ENCODE results near the gene ACP7. TPM values are rescaled to one million over a fixed set of nuclear protein-coding genes. Genes with fewer than 3 reads are reported as not detected.
A peak's percentile ranks its signal among the peaks of the same experiment; 100 is the strongest.

The ACP7 gene
- total and polyA plus RNA-seq, 9 of the 15 experiments (the other 6 are each of a cell fraction or from before 2014, with no cell fraction given) = not detected

GRCh38 chr19:39059302-39059701 lies 24.9 kb upstream of the ACP7 start:
- Histone ChIP-seq H3K27me3 (ENCODE audit: control insufficient read depth in 2 of 2, insufficient read depth in 2 of 2, low read length in 2 of 2) (peaks cover 0 to 8% of the 10 kb centered on the region in 2 experiments; a peak in 2 of 5 replicates), H3K9ac (ENCODE audit: insufficient read depth in 1 of 2, low read depth in 2 of 2, low read length in 2 of 2) (no peak overlapping the region), H3K4me1 (replicated peaks in 1 of 2; ENCODE audit: control insufficient read depth in 2 of 2, insufficient read depth in 2 of 2, low read length in 2 of 2) (peaks cover 0 to 6% of the 10 kb centered on the region in 2 experiments; a peak in 2 of 5 replicates), H3K27ac (ENCODE audit: extremely low read depth, low read depth, low read length) (no peak overlapping the region), H4K20me1 (replicated peaks; ENCODE audit: control insufficient read depth, insufficient read depth, low read length) (no peaks in the 10 kb centered on the region), H3K79me2 (ENCODE audit: control insufficient read depth, insufficient read depth, low read length) (no peaks in the 10 kb centered on the region), H3K36me3 (ENCODE audit: control insufficient read depth, insufficient read depth, low read length) (no peaks in the 10 kb centered on the region), H2AFZ (ENCODE audit: low read depth, low read length) (no peak overlapping the region), H3K4me3 (no peak overlapping the region), H3K9me3 (replicated peaks; ENCODE audit: control insufficient read depth, insufficient read depth, low read depth, low read length) (no peaks in the 10 kb centered on the region), H3K4me2 (ENCODE audit: insufficient read depth, low read length) (no peak overlapping the region), H3K9me1 (ENCODE audit: control insufficient read depth, insufficient read depth, low read length) (no peaks in the 10 kb centered on the region)
- no TSS peak for BruUV-seq (replicated peaks)
- POLR2A ChIA-PET = no interaction called here
- DNase-seq (ENCODE audit: extremely low read depth in 1 of 4, low spot score in 3 of 4) (no peak), ATAC-seq (no peak), FAIRE-seq (no peak)
- CTCF ChIA-PET (ENCODE audit: low intra/inter-chr PET ratio) = no interaction called here
- intact Hi-C loops (cut with micrococcal nuclease) = no loop called here
- in situ Hi-C loops (cut with MboI) = no loop called here
- TF ChIP-seq ZNF146 (CRISPR knock-in tag; IDR thresholded peaks at IDR 0.05; ENCODE audit: unreplicated experiment) (peak; percentile 34), RBM22 (IDR thresholded peaks at IDR 0.05; ENCODE audit: low read depth, low read length, poor library complexity, severe bottlenecking) (no peak)

GRCh38 chr19:39060171-39060570 lies 24.0 kb upstream of the ACP7 start:
- DNase-seq (ENCODE audit: extremely low read depth in 1 of 4, low spot score in 3 of 4) (no peak), ATAC-seq (no peak), FAIRE-seq (no peak)
- no peaks in the 10 kb centered on the region for H3K9me3 ChIP-seq (replicated peaks; ENCODE audit: control insufficient read depth, insufficient read depth, low read depth, low read length)
- intact Hi-C loops (cut with micrococcal nuclease) (no loop called here), in situ Hi-C loops (cut with MboI) (no loop called here)
- no peak overlapping the region for H3K9ac ChIP-seq (ENCODE audit: insufficient read depth in 1 of 2, low read depth in 2 of 2, low read length in 2 of 2)
- H4K20me1 ChIP-seq (replicated peaks; ENCODE audit: control insufficient read depth, insufficient read depth, low read length) = no peaks in the 10 kb centered on the region
- CTCF ChIA-PET (ENCODE audit: low intra/inter-chr PET ratio) = no interaction called here
- H3K27ac ChIP-seq (ENCODE audit: extremely low read depth, low read depth, low read length) = no peak overlapping the region
- WGBS (ENCODE audit: insufficient coverage, low coverage, missing lambda C conversion rate) = 3% methylated on average over 4 of the region's 4 CpGs
- no peaks in the 10 kb centered on the region for H3K79me2 ChIP-seq (ENCODE audit: control insufficient read depth, insufficient read depth, low read length)
- H3K4me2 ChIP-seq (ENCODE audit: insufficient read depth, low read length) = no peak overlapping the region
- no TSS peak for BruUV-seq (replicated peaks)
- H3K9me1 ChIP-seq (ENCODE audit: control insufficient read depth, insufficient read depth, low read length) = no peaks in the 10 kb centered on the region
- POLR2A ChIA-PET = no interaction called here
- H3K36me3 ChIP-seq (ENCODE audit: control insufficient read depth, insufficient read depth, low read length) = no peaks in the 10 kb centered on the region
- no peak overlapping the region for H2AFZ ChIP-seq (ENCODE audit: low read depth, low read length)
- H3K27me3 ChIP-seq (ENCODE audit: control insufficient read depth in 2 of 2, insufficient read depth in 2 of 2, low read length in 2 of 2) = peaks cover 0 to 8% of the 10 kb centered on the region in 2 experiments; a peak in 2 of 5 replicates
- peaks cover 0 to 6% of the 10 kb centered on the region in 2 experiments; a peak in 2 of 5 replicates for H3K4me1 ChIP-seq (replicated peaks in 1 of 2; ENCODE audit: control insufficient read depth in 2 of 2, insufficient read depth in 2 of 2, low read length in 2 of 2)
- no peak overlapping the region for H3K4me3 ChIP-seq
- TF ChIP-seq ILF3 (IDR thresholded peaks at IDR 0.05; ENCODE audit: borderline replicate concordance) (no peak), ARID1B (IDR thresholded peaks at IDR 0.05) (0 out of 2 replicates have a peak, but pooled peaks have one; percentile 17), POLR3A (IDR thresholded peaks at IDR 0.05; ENCODE audit: borderline replicate concordance, extremely low read depth, insufficient read depth, insufficient read length) (peak; percentile 61), TBP (optimal IDR thresholded peaks at IDR 0.05; ENCODE audit: low read depth, low read length) (peak; percentile 92), TCF3 (CRISPR knock-in tag; IDR thresholded peaks at IDR 0.05) (peak; percentile 22; the same call in 1 of the 2 replicates), TAL1 (IDR thresholded peaks at IDR 0.05) (0 out of 2 replicates have a peak, but pooled peaks have one; percentile 16), EP400 (IDR thresholded peaks at IDR 0.05) (no peak)

Data from K562 (cell line).